SU-DHL-6 (cell line): ENCODE data around the gene GTF2A1.

ENCODE experiments used
- H2AFZ ChIP-seq: fragments of 200-600 bp; sonication (generic); 2 replicates; pipeline ENCODE4 v1.6.1; 2014; ENCODE audit warnings: low read depth, mild to moderate bottlenecking, moderate library complexity, mixed read lengths, antibody characterized with exemption, low read length; ENCODE audit not compliant: severe bottlenecking
- H3F3A ChIP-seq: fragments of 200-600 bp; shearing (Covaris generic); 2 replicates; pipeline ENCODE4 v1.6.0; 2016; ENCODE audit warnings: antibody characterized with exemption, mild to moderate bottlenecking; ENCODE audit not compliant: insufficient read depth
- H3K27ac ChIP-seq: fragments of 200-600 bp; sonication (generic); 2 replicates; pipeline ENCODE4 v1.5.1; 2016; ENCODE audit warnings: low read depth, mild to moderate bottlenecking, low read length, moderate library complexity, mixed read lengths
- H3K27me3 ChIP-seq: fragments of 200-600 bp; sonication (generic), shearing (Covaris generic); 2 replicates; pipeline ENCODE4 v1.6.0; 2014; ENCODE audit warnings: mild to moderate bottlenecking, low read length
- H3K36me3 ChIP-seq: fragments of 200-600 bp; sonication (generic); 2 replicates; pipeline ENCODE4 v1.6.1; 2014; ENCODE audit warnings: mild to moderate bottlenecking, low read length, mixed read lengths
- H3K4me2 ChIP-seq: fragments of 300-600, 200-600 bp; shearing (Covaris generic), sonication (generic); 2 replicates; pipeline ENCODE4 v1.6.0; 2014; ENCODE audit warnings: low read length, low read depth, mild to moderate bottlenecking; ENCODE audit not compliant: poor library complexity, severe bottlenecking
- H3K4me3 ChIP-seq: fragments of 200-600 bp; sonication (generic); 2 replicates; pipeline ENCODE4 v1.5.1; 2014; ENCODE audit warnings: antibody characterized with exemption, low read length, mild to moderate bottlenecking, mixed read lengths; ENCODE audit not compliant: insufficient read depth, poor library complexity, severe bottlenecking
- H3K79me2 ChIP-seq: fragments of 200-600 bp; sonication (generic); 2 replicates; pipeline ENCODE4 v1.6.1; 2014; ENCODE audit warnings: mild to moderate bottlenecking, low read length, moderate library complexity; ENCODE audit not compliant: insufficient read depth
- H3K9ac ChIP-seq: fragments of 200-600 bp; sonication (generic); 2 replicates; pipeline ENCODE4 v1.7.0; 2014; ENCODE audit warnings: mild to moderate bottlenecking, low read length
- H3K9me2 ChIP-seq: fragments of 200-600 bp; sonication (generic); replicated peaks from 2 replicates; pipeline ENCODE4 v1.6.1; 2014; ENCODE audit warnings: low read length; ENCODE audit not compliant: insufficient read depth
- H3K9me3 ChIP-seq: fragments of 200-600 bp; sonication (generic); 2 replicates; pipeline ENCODE4 v1.6.1; 2014; ENCODE audit warnings: low read length, mixed read lengths; ENCODE audit not compliant: insufficient read depth
- H4K20me1 ChIP-seq: fragments of 200-600 bp; sonication (generic); 2 replicates; pipeline ENCODE4 v1.6.1; 2014; ENCODE audit warnings: low read depth, mild to moderate bottlenecking, antibody characterized with exemption, low read length, moderate library complexity, mixed read lengths
- CTCF ChIP-seq: fragments of 200-600 bp; sonication (generic); IDR thresholded peaks from one replicate; pipeline ENCODE4 v1.5.1; 2017; ENCODE audit warnings: antibody characterized with exemption, mild to moderate bottlenecking, low read length, moderate library complexity; ENCODE audit not compliant: insufficient read depth, poor library complexity, severe bottlenecking
- EZH2phosphoT487 ChIP-seq: fragments of 200-600 bp; sonication (generic), shearing (Covaris generic); conservative IDR thresholded peaks from 2 replicates; pipeline ENCODE4 v1.6.1; 2018; ENCODE audit warnings: mild to moderate bottlenecking, antibody characterized with exemption, low read length, moderate library complexity, mixed read lengths

GTF2A1 gene

GRCh38 chr14:81157431-81157830 is 63.3 kb downstream of the GTF2A1 start:
- no peaks in the 10 kb centered on the region for H3K9me2 ChIP-seq
- no peak overlapping the region for H3K27ac ChIP-seq
- H3K9me3 ChIP-seq = no peaks in the 10 kb centered on the region
- no peaks in the 10 kb centered on the region for H3K36me3 ChIP-seq
- no peak overlapping the region for H2AFZ ChIP-seq
- no peaks in the 10 kb centered on the region for H3F3A ChIP-seq
- H3K4me3 ChIP-seq = no peak overlapping the region
- no peaks in the 10 kb centered on the region for H3K79me2 ChIP-seq
- TF ChIP-seq CTCF = no peak
- TF ChIP-seq EZH2phosphoT487 = no peak
- no peak overlapping the region for H3K9ac ChIP-seq
- H3K4me2 ChIP-seq = no peak overlapping the region
- no peaks in the 10 kb centered on the region for H3K27me3 ChIP-seq
- H4K20me1 ChIP-seq = no peaks in the 10 kb centered on the region

GRCh38 chr14:81153187-81153586 is 67.6 kb downstream of the GTF2A1 start:
- Histone ChIP-seq H3K4me2 (no peak overlapping the region), H4K20me1 (no peaks in the 10 kb centered on the region), H3K9me2 (no peaks in the 10 kb centered on the region), H3K79me2 (no peaks in the 10 kb centered on the region), H3K9me3 (no peaks in the 10 kb centered on the region), H3K4me3 (no peak overlapping the region), H3K27me3 (no peaks in the 10 kb centered on the region), H3F3A (no peaks in the 10 kb centered on the region), H3K9ac (no peak overlapping the region), H2AFZ (no peak overlapping the region), H3K27ac (no peak overlapping the region), H3K36me3 (no peaks in the 10 kb centered on the region)
- no peak for TF ChIP-seq CTCF

- H3K36me3 ChIP-seq = no peaks in the 10 kb centered on the region
- no peaks in the 10 kb centered on the region for H3K27me3 ChIP-seq
- H3K9me2 ChIP-seq = no peaks in the 10 kb centered on the region
- H3K9ac ChIP-seq = no peak overlapping the region
- H3K9me3 ChIP-seq = no peaks in the 10 kb centered on the region
- no peak overlapping the region for H3K4me2 ChIP-seq
- no peak overlapping the region for H2AFZ ChIP-seq
- no peaks in the 10 kb centered on the region for H4K20me1 ChIP-seq
- H3K79me2 ChIP-seq = no peaks in the 10 kb centered on the region
- no peak for TF ChIP-seq CTCF
- no peak for TF ChIP-seq EZH2phosphoT487
- no peak overlapping the region for H3K4me3 ChIP-seq
- H3F3A ChIP-seq = no peaks in the 10 kb centered on the region
- no peak overlapping the region for H3K27ac ChIP-seq
Observed at GRCh38 chr14:81148635-81149034, 72.1 kb downstream of the GTF2A1 start.
